Suprapubic skin (tissue), 4 donors: ENCODE results near the gene MICAL2.

ENCODE experiments used
- CTCF ChIP-seq, 2 donors: fragments of 200-600 bp in 1 of 2; fragments of 450-650 bp in 1 of 2; sonication (generic) in 1 of 2; IDR thresholded peaks; one replicate each; pipeline ENCODE4 v1.5.1; 2016 to 2019; ENCODE audit warnings: antibody characterized with exemption in 2 of 2, mild to moderate bottlenecking in 1 of 2, moderate library complexity in 1 of 2
- EP300 ChIP-seq: sonication (generic); formaldehyde crosslinking; IDR thresholded peaks from one replicate; pipeline ENCODE4 v1.6.1; 2017; ENCODE audit warnings: antibody characterized with exemption
- POLR2A ChIP-seq, 2 donors: fragments of 450-650 bp; IDR thresholded peaks; one replicate each; pipeline ENCODE4 v1.6.1; 2017; ENCODE audit warnings: antibody characterized with exemption in 2 of 2, mild to moderate bottlenecking in 2 of 2, moderate library complexity in 2 of 2
- POLR2AphosphoS5 ChIP-seq, 3 donors: sonication (generic); formaldehyde crosslinking; IDR thresholded peaks; one replicate each; pipeline ENCODE4 v1.6.1; 2017; ENCODE audit warnings: antibody characterized with exemption in 3 of 3

- no peak for TF ChIP-seq CTCF (IDR thresholded peaks at IDR 0.05)
- TF ChIP-seq POLR2A (IDR thresholded peaks at IDR 0.05): no peak
- no peak for TF ChIP-seq POLR2AphosphoS5 (IDR thresholded peaks at IDR 0.05)
- TF ChIP-seq EP300: no peak
These were observed 11.8 kb upstream of the MICAL2 start for GRCh38 chr11:12098601-12099000.
